BJ (cell line): Measurements from ENCODE around the gene ALDH16A1. TPM values are rescaled to one million over a fixed set of nuclear protein-coding genes. Genes with fewer than 3 reads are reported as not detected.

Experiments
- CTCF ChIA-PET: fragments of 350-600 bp; formaldehyde crosslinking; extraction: SDS; loops from one replicate; lab custom pipeline; 2021; ENCODE audit warnings: antibody characterized with exemption, inconsistent platforms; lab: Yijun Ruan, JAX
- POLR2A ChIA-PET: fragments of 300-600 bp; sonication (Branson Sonifier 250); formaldehyde crosslinking; extraction: SDS; loops from one replicate; lab custom pipeline; 2021; ENCODE audit warnings: antibody characterized with exemption; lab: Charles Lee
- DNase-seq: peaks from one replicate; pipeline ENCODE4 v3.0.0-alpha.2; 2011; ENCODE audit warnings: low read depth
- H3K27me3 ChIP-seq: 2 replicates; pipeline ENCODE4 v1.6.0; 2011; ENCODE audit warnings: low read length; ENCODE audit not compliant: control insufficient read depth, insufficient read depth
- H3K36me3 ChIP-seq: 2 replicates; pipeline ENCODE4 v1.5.1; 2011; ENCODE audit warnings: low read length; ENCODE audit not compliant: control insufficient read depth, insufficient read depth
- H3K4me3 ChIP-seq: 2 replicates; pipeline ENCODE4 v1.5.1; 2011; ENCODE audit warnings: low read depth, mild to moderate bottlenecking, control low read depth, low read length
- CTCF ChIP-seq: IDR thresholded peaks from 2 replicates; pipeline ENCODE4 v1.5.1; 2011; ENCODE audit warnings: low read depth, mild to moderate bottlenecking, control low read depth, inconsistent platforms, low read length, moderate library complexity; ENCODE audit not compliant: insufficient read depth
- polyA plus RNA-seq: library from polyadenylated mRNA; depleted of rRNA; stranded (reverse); fragments of >200 nt; gene quantifications from 2 replicates; pipeline ENCODE4 v1.2.3, GENCODE V29; 2011

ALDH16A1 gene
- polyA plus RNA-seq, 1 experiment, result 15.0 TPM

DNA sequence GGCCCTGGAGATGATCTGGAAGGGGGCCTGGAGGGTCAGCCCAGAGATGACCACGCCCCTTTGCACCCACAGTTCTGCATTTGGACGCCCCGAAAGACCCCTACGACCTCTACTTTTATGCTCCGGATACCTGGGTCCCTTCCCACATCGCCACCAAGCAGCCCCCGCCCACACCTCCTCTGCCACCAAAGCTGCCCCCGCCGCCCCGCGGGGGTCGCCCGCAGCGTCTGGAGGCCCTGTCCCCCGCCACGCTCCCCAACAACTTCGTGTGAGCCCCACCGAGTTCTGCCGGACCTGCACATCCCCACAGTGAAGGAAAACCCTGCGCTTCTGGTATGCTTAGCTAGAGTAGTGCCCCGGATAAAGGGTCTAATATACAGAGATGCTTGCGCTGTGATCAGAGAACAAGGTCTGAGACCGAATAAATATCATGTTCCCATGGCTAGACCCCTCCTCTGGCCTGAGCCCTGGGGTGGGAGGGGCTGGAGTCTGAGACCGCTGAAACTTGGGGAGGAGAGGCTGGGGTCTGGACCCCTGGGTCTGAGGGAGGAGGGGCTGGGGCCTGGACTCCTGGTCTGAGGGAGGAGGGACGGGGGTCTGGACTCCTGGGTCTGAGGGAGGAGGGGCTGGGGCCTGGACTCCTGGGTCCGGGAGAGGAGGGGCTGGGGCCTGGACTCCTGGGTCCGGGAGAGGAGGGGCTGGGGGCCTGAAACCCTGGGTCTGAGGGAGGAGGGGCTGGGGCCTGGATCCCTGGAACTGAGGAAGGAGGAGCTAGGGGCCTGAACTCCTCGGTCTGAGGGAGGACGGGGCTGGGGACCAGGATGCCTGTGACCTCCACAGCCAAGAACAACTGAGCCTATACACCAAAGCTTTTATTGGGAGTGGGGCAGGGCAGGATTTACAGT lies 24.2 kb upstream of the ALDH16A1 start:
- DNase-seq, result no peak
- POLR2A ChIA-PET, result no interaction called here
- CTCF ChIA-PET, result interaction anchor here (0.7 to 2.3 kb wide), 4 partner anchors 8 to 203 kb away, joined by 3 to 6 read pairs (median 3); no protein-coding TSS in a partner anchor
- no peak for TF ChIP-seq CTCF
- no peak overlapping the region for H3K4me3 ChIP-seq
- no peaks in the 10 kb centered on the region for H3K36me3 ChIP-seq
- peaks cover 72% of the 10 kb centered on the region for H3K27me3 ChIP-seq

- Histone ChIP-seq H3K36me3 (no peaks in the 10 kb centered on the region), H3K4me3 (no peak overlapping the region), H3K27me3 (peaks cover 70% of the 10 kb centered on the region)
- POLR2A ChIA-PET, result interaction anchor here (0.6 kb wide), 1 partner anchor 32 kb away, joined by 3 read pairs; no protein-coding TSS in a partner anchor
- TF ChIP-seq CTCF, result no peak
- CTCF ChIA-PET, result interaction anchor here (1.6 kb wide), 1 partner anchor 10 kb away, joined by 3 read pairs; no protein-coding TSS in a partner anchor
- DNase-seq, result no peak
These were observed 22.8 kb upstream of the ALDH16A1 start for GRCh38 chr19:49430172-49430677.

GRCh38 chr19:49430678-49431329 lies 22.2 kb upstream of the ALDH16A1 start:
- Histone ChIP-seq H3K36me3 (no peaks in the 10 kb centered on the region), H3K4me3 (no peak overlapping the region), H3K27me3 (peaks cover 66% of the 10 kb centered on the region)
- peak; percentile 18; the same call in 1 of the 2 replicates for TF ChIP-seq CTCF
- no peak for DNase-seq
- POLR2A ChIA-PET, result no interaction called here
- CTCF ChIA-PET, result interaction anchor here (0.8 to 1.6 kb wide), 2 partner anchors 10 to 12 kb away, joined by 3 read pairs; no protein-coding TSS in a partner anchor

GRCh38 chr19:49431330-49431749 lies 21.7 kb upstream of the ALDH16A1 start:
- POLR2A ChIA-PET, result no interaction called here
- peaks cover 63% of the 10 kb centered on the region for H3K27me3 ChIP-seq
- CTCF ChIA-PET, result interaction anchor here (0.8 kb wide), 1 partner anchor 12 kb away, joined by 3 read pairs; no protein-coding TSS in a partner anchor
- TF ChIP-seq CTCF, result no peak
- DNase-seq, result no peak
- no peak overlapping the region for H3K4me3 ChIP-seq
- no peaks in the 10 kb centered on the region for H3K36me3 ChIP-seq
